Upper lobe of left lung (tissue), 4 donors: Measurements from ENCODE around the gene NCBP1.

Experiments used
- CTCF ChIP-seq, 6 experiments: fragments of 450-650 bp in 4 of 6; fragments of 200-600 bp in 2 of 6; sonication (generic) in 2 of 6; IDR thresholded peaks; one replicate each; pipeline ENCODE4 v1.5.1; 2016 to 2019; ENCODE audit warnings: antibody characterized with exemption in 6 of 6
- POLR2AphosphoS5 ChIP-seq, 2 donors: sonication (generic); formaldehyde crosslinking; IDR thresholded peaks; one replicate each; pipeline ENCODE4 v1.5.1; 2017; ENCODE audit warnings: antibody characterized with exemption in 2 of 2

DNA sequence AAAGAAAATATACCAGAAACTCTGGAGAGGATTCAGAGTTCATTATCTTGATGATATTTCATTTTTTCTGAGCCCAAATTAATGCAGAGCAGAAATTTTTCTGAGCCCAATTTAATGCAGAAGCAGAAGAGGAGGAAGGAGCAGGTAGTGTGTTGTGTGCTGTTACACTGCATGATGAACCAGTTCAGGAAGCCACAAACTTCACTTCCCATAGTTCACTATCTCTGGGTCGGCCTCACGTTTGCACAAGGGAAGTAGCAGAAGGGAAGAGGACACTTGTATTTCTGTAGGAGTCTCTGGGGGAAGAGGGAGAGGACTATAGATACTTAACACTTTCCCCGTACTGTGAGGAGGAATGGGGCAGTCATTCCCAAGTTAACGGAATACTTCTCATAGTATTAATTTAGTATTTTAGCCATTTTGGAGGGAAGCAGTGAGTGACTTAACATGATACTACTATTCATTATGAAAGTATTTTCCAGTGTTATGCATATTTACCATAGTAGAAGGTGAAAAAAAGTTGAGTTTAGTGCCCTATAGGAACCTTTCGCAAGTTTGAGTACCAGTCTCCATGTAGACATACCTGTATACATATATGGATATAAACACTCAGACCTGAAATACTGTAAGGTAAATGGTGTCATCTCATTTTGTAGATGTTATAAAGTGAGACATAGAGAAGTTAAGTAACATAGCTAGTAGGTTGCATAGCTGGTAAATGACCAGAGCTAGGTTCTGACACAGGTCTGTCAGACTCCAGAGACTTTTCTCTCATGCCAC is 33.5 kb downstream of the NCBP1 start:
- TF ChIP-seq POLR2AphosphoS5 (IDR thresholded peaks at IDR 0.05) (no peak), CTCF (IDR thresholded peaks at IDR 0.05) (no peak)
